Ovary (tissue), 3 donors: Measurements from ENCODE around the gene LSR.

ENCODE experiments used
- EP300 ChIP-seq: sonication (generic); formaldehyde crosslinking; IDR thresholded peaks from one replicate; pipeline ENCODE4 v1.6.1; 2017; ENCODE audit warnings: antibody characterized with exemption
- POLR2A ChIP-seq: fragments of 450-650 bp; IDR thresholded peaks from one replicate; pipeline ENCODE4 v1.6.1; 2017; ENCODE audit warnings: antibody characterized with exemption, mild to moderate bottlenecking, moderate library complexity
- TF ChIP-seq, protein P1 (sequence below), 3 donors: fragments of 450-650 bp in 2 of 3; fragments of 200-600 bp in 1 of 3; IDR thresholded peaks; one replicate each; pipeline versions ENCODE4 v1.5.1 to v1.8.0; 2016 to 2022; ENCODE audit warnings: antibody characterized with exemption in 3 of 3, mild to moderate bottlenecking in 1 of 3
- donor health status: DM: no; HTN: no; CAD: no.

DNA sequence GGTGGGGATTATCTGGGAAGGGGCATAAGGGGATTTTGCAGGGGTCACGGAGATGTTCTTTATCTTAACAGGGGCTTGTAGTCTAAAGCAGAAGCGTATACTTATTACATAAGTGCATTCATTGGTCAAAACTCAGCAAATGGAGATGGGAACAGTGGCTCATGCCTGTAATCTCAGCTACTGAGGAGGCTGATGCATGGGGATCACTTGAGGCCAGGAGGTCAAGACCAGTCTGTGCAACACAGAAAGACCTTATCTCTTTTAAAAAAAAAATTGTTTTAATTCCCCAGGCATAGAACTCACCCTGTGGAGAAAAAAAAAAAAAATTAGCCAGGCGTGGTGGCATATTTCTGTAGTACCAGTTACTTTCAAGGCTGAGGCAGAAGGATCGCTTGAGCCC is 39.2 kb upstream of the LSR start:
- TF ChIP-seq, protein P1, sequence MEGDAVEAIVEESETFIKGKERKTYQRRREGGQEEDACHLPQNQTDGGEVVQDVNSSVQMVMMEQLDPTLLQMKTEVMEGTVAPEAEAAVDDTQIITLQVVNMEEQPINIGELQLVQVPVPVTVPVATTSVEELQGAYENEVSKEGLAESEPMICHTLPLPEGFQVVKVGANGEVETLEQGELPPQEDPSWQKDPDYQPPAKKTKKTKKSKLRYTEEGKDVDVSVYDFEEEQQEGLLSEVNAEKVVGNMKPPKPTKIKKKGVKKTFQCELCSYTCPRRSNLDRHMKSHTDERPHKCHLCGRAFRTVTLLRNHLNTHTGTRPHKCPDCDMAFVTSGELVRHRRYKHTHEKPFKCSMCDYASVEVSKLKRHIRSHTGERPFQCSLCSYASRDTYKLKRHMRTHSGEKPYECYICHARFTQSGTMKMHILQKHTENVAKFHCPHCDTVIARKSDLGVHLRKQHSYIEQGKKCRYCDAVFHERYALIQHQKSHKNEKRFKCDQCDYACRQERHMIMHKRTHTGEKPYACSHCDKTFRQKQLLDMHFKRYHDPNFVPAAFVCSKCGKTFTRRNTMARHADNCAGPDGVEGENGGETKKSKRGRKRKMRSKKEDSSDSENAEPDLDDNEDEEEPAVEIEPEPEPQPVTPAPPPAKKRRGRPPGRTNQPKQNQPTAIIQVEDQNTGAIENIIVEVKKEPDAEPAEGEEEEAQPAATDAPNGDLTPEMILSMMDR (IDR thresholded peaks at IDR 0.05), result no peak
- TF ChIP-seq POLR2A, result no peak
- no peak for TF ChIP-seq EP300
